K562 (cell line): ENCODE data around the gene VIPR2. TPM values are rescaled to one million over a fixed set of nuclear protein-coding genes. Genes with fewer than 3 reads are reported as not detected.

ENCODE experiments used
- ATAC-seq: fragments of 200-7000 bp; cut with Tn5 transposase; 3 replicates; pipeline ENCODE4 v1.9.1; 2020; ENCODE audit warnings: moderate library complexity
- BruUV-seq: library from RNA; stranded (reverse); fragments of 400-500 nt; replicated peaks from 2 replicates; lab custom pipeline; 2021; lab: Mats Ljungman, UMichigan
- CTCF ChIA-PET: fragments of 300-600 bp; formaldehyde crosslinking; extraction: SDS; loops from one replicate; lab custom pipeline; 2021; ENCODE audit warnings: low intra/inter-chr PET ratio; lab: Yijun Ruan, JAX
- POLR2A ChIA-PET: fragments of 300-600, 350-650 bp; sonication (Branson Sonifier 250); formaldehyde crosslinking; extraction: SDS; loops from one replicate; lab custom pipeline; 2021; ENCODE audit warnings: antibody characterized with exemption, inconsistent platforms; lab: Yijun Ruan, JAX
- DNase-seq, 4 experiments: peaks; one replicate each; pipeline versions ENCODE4 v3.0.0 to v3.0.0-alpha.2; 2011 to 2018; ENCODE audit warnings: low spot score in 3 of 4, mixed read lengths in 3 of 4; ENCODE audit errors: extremely low read depth in 1 of 4
- FAIRE-seq: peaks from 2 replicates; lab custom pipeline; 2011; peaks lifted over from hg19 to GRCh38; lab: Jason Lieb, UNC
- H2AFZ ChIP-seq: 2 replicates; pipeline ENCODE4 v1.6.0; 2011; ENCODE audit warnings: low read depth, low read length, control low read depth, inconsistent platforms
- H3K27ac ChIP-seq: fragments of 200-600 bp; 3 replicates; pipeline ENCODE4 v1.8.0; 2011; ENCODE audit warnings: low read depth, mild to moderate bottlenecking, control low read depth, inconsistent platforms, low read length, moderate library complexity, mixed read lengths; ENCODE audit errors: extremely low read depth
- H3K27me3 ChIP-seq, 2 experiments: fragments of 300-600 bp in 1 of 2; 2 replicates in 1 of 2; 3 replicates in 1 of 2; pipeline versions ENCODE4 v1.6.0 to v1.8.0; 2011; ENCODE audit warnings: inconsistent platforms in 2 of 2, low read length in 2 of 2, mild to moderate bottlenecking in 1 of 2, mixed read lengths in 1 of 2, moderate library complexity in 1 of 2; ENCODE audit not compliant: control insufficient read depth in 2 of 2, insufficient read depth in 2 of 2
- H3K36me3 ChIP-seq: fragments of 300-600 bp; 3 replicates; pipeline ENCODE4 v1.8.0; 2011; ENCODE audit warnings: mild to moderate bottlenecking, low read length, inconsistent platforms; ENCODE audit not compliant: control insufficient read depth, insufficient read depth
- H3K4me1 ChIP-seq, 2 experiments: fragments of 200-600 bp in 1 of 2; replicated peaks in 1 of 2; 2 replicates in 1 of 2; 3 replicates in 1 of 2; pipeline versions ENCODE4 v1.5.1 to v1.8.0; 2011; ENCODE audit warnings: inconsistent platforms in 2 of 2, low read length in 2 of 2, mild to moderate bottlenecking in 1 of 2, mixed read lengths in 1 of 2, moderate library complexity in 1 of 2; ENCODE audit not compliant: control insufficient read depth in 2 of 2, insufficient read depth in 2 of 2
- H3K4me2 ChIP-seq: 2 replicates; pipeline ENCODE4 v1.6.1; 2011; ENCODE audit warnings: low read length, control low read depth, inconsistent platforms, mixed read lengths; ENCODE audit not compliant: insufficient read depth
- H3K4me3 ChIP-seq: fragments of 200-600 bp; sonication (generic), shearing (Covaris generic); 2 replicates; pipeline ENCODE4 v1.5.1; 2016; ENCODE audit warnings: control low read depth, inconsistent platforms
- H3K79me2 ChIP-seq: fragments of 200-600 bp; 3 replicates; pipeline ENCODE4 v1.8.0; 2011; ENCODE audit warnings: low read length, inconsistent platforms; ENCODE audit not compliant: control insufficient read depth, insufficient read depth
- H3K9ac ChIP-seq, 2 experiments: 2 replicates each; pipeline versions ENCODE4 v1.6.0 to v1.6.1; 2011; ENCODE audit warnings: low read depth in 2 of 2, low read length in 2 of 2, control low read depth in 1 of 2, inconsistent platforms in 1 of 2, mild to moderate bottlenecking in 1 of 2, mixed read lengths in 1 of 2; ENCODE audit not compliant: insufficient read depth in 1 of 2
- H3K9me1 ChIP-seq: one replicate; pipeline ENCODE4 v1.6.0; 2011; ENCODE audit warnings: inconsistent platforms, mild to moderate bottlenecking, low read length, moderate library complexity; ENCODE audit not compliant: control insufficient read depth, insufficient read depth
- H3K9me3 ChIP-seq: replicated peaks from 2 replicates; pipeline ENCODE4 v1.5.1; 2011; ENCODE audit warnings: low read depth, low read length, inconsistent platforms; ENCODE audit not compliant: control insufficient read depth, insufficient read depth
- H4K20me1 ChIP-seq: replicated peaks from 2 replicates; pipeline ENCODE4 v1.6.1; 2011; ENCODE audit warnings: low read length, inconsistent platforms, mixed read lengths; ENCODE audit not compliant: control insufficient read depth, insufficient read depth
- CBFB ChIP-seq: sonication (generic); formaldehyde crosslinking; IDR thresholded peaks from 2 replicates; pipeline ENCODE4 v1.4.0; 2020; ENCODE audit warnings: mild to moderate bottlenecking, missing genetic modification reagents
- JUND ChIP-seq, 2 experiments: IDR thresholded peaks; 2 replicates in 1 of 2; 3 replicates in 1 of 2; pipeline ENCODE4 v1.6.1; 2011; ENCODE audit warnings: borderline replicate concordance in 2 of 2, low read depth in 2 of 2, low read length in 2 of 2, improper control_type of control experiment in 1 of 2, missing biosample characterization in 1 of 2, missing genetic modification characterization in 1 of 2, missing genetic modification reagents in 1 of 2
- MAX ChIP-seq: sonication (generic); formaldehyde crosslinking; IDR thresholded peaks from 2 replicates; pipeline ENCODE4 v1.9.0; 2022; ENCODE audit warnings: mild to moderate bottlenecking, missing genetic modification reagents
- POLR3A ChIP-seq: IDR thresholded peaks from 2 replicates; pipeline ENCODE4 v1.6.1; 2011; ENCODE audit warnings: borderline replicate concordance, mild to moderate bottlenecking, moderate library complexity; ENCODE audit not compliant: insufficient read length, insufficient read depth; ENCODE audit errors: extremely low read depth
- TAL1 ChIP-seq: fragments of 450-650 bp; IDR thresholded peaks from 2 replicates; pipeline ENCODE4 v1.6.1; 2016; ENCODE audit warnings: mild to moderate bottlenecking
- USF1 ChIP-seq: sonication (generic); formaldehyde crosslinking; IDR thresholded peaks from 2 replicates; pipeline ENCODE4 v1.9.0; 2022; ENCODE audit warnings: mild to moderate bottlenecking, missing genetic modification reagents
- ZBTB33 ChIP-seq: sonication (generic); formaldehyde crosslinking; IDR thresholded peaks from 2 replicates; pipeline ENCODE4 v1.8.1; 2023; ENCODE audit warnings: mild to moderate bottlenecking, missing genetic modification reagents
- ZNF212 ChIP-seq: fragments of 450-650 bp; formaldehyde crosslinking; IDR thresholded peaks from 2 replicates; pipeline ENCODE4 v1.4.0; 2020; ENCODE audit warnings: mild to moderate bottlenecking
- WGBS: fragments of 100-300 bp; shearing (Covaris generic); methylation state at CpG from one replicate; pipeline ENCODE4 v1.1.6; 2016; ENCODE audit warnings: low coverage, mixed read lengths; ENCODE audit not compliant: insufficient coverage; ENCODE audit errors: missing lambda C conversion rate; 5-methylcytosine and 5-hydroxymethylcytosine counted together
- in situ Hi-C: fragments of 300-500 bp; cut with MboI; formaldehyde crosslinking; loops from 4 replicates; pipeline ENCODE4 v1.15.0; 2018; ENCODE audit warnings: inconsistent platforms, mixed read lengths
- intact Hi-C: fragments of 100-400 bp; cut with micrococcal nuclease; formaldehyde crosslinking; loops from 2 replicates; pipeline ENCODE4 v1.14.2; 2022
- polyA plus RNA-seq, 8 experiments: library from polyadenylated mRNA; depleted of rRNA in 4 of 8; stranded (reverse) in 5 of 8; unstranded in 3 of 8; fragments of >200 nt; fragmentation: Nextera tagmentation in 2 of 8; fragmentation: Illumina TruSeq in 1 of 8; extraction: Ambion mirVana in 2 of 8; extraction: Trizol in 1 of 8; gene quantifications; 2 replicates each; pipeline versions ENCODE4 v1.2.1 to v1.2.3, GENCODE V29; 2011 to 2014; ENCODE audit warnings: inconsistent platforms in 1 of 8, missing spikeins in 1 of 8
- total RNA-seq, 7 experiments: library from RNA; depleted of rRNA in 6 of 7; stranded (reverse); fragments of >200 nt in 6 of 7; fragmentation: Illumina TruSeq in 2 of 7; extraction: Trizol in 2 of 7; gene quantifications; 2 replicates each; pipeline versions ENCODE4 v1.2.1 to v1.2.3, GENCODE V29; 2011 to 2021; ENCODE audit warnings: low replicate concordance in 1 of 7

Gene VIPR2
- total and polyA plus RNA-seq, 9 of the 15 experiments (the other 6 are each of a cell fraction or from before 2014, with no cell fraction given) = 0.04 TPM; not detected in 8

- in situ Hi-C loops = no loop called here
- POLR2A ChIA-PET = interaction anchor here (1.2 to 1.5 kb wide), 2 partner anchors 10 to 19 kb away, joined by 3 to 4 read pairs; no protein-coding TSS in a partner anchor
- Histone ChIP-seq H2AFZ (no peak overlapping the region), H3K79me2 (no peaks in the 10 kb centered on the region), H3K4me2 (no peak overlapping the region), H4K20me1 (no peaks in the 10 kb centered on the region), H3K9ac (no peak overlapping the region), H3K9me3 (peaks cover 2% of the 10 kb centered on the region), H3K36me3 (no peaks in the 10 kb centered on the region), H3K27me3 (peaks cover 51 to 52% of the 10 kb centered on the region in 2 experiments), H3K4me3 (no peak overlapping the region), H3K27ac (no peak overlapping the region), H3K9me1 (no peaks in the 10 kb centered on the region), H3K4me1 (peaks cover 0 to 13% of the 10 kb centered on the region in 2 experiments; a peak in 2 of 5 replicates)
- FAIRE-seq (no peak), ATAC-seq (peak; percentile 30; the same call in 1 of the 3 replicates), DNase-seq (no peak)
- BruUV-seq = no TSS peak
- intact Hi-C loops = no loop called here
- CTCF ChIA-PET = no interaction called here
- WGBS = 18% methylated on average over 17 of the region's 17 CpGs
- TF ChIP-seq ZBTB33 (CRISPR knock-in tag) (no peak), ZNF212 (CRISPR knock-in tag) (no peak), TAL1 (no peak), USF1 (CRISPR knock-in tag) (peak; percentile 47), MAX (0 out of 2 replicates have a peak, but pooled peaks have one; percentile 34), JUND (IDR thresholded peaks at IDR 0.05; ENCODE audit: borderline replicate concordance, low read depth, low read length) (peak; percentile 7; the same call in 1 of the 2 replicates), JUND (tag; IDR thresholded peaks at IDR 0.05; ENCODE audit: borderline replicate concordance, low read depth, low read length) (no peak), CBFB (CRISPR knock-in tag) (peak; percentile 82), POLR3A (no peak)
Observed at GRCh38 chr7:159169391-159169790, 24.7 kb upstream of the VIPR2 start.
